Naive B cell (primary cell): ENCODE results near the gene KDM3B. TPM values are rescaled to one million over a fixed set of nuclear protein-coding genes. Genes with fewer than 3 reads are reported as not detected.

ENCODE experiments used
- ATAC-seq, 2 donors: fragments of 150-1000 bp; cut with Tn5 transposase; 2 replicates each; pipeline ENCODE4 v1.10.0; 2021; ENCODE audit warnings: low read depth in 2 of 2, mild to moderate bottlenecking in 2 of 2, moderate library complexity in 2 of 2
- DNase-seq: peaks from one replicate; pipeline ENCODE4 v3.0.0; 2022
- H3K27ac Mint-ChIP-seq, 6 donors: one replicate each; pipeline ENCODE4 v1.8.0; 2020 to 2022; ENCODE audit warnings: mild to moderate bottlenecking in 6 of 6, mixed read lengths in 6 of 6, moderate library complexity in 5 of 6, inconsistent platforms in 2 of 6
- H3K27me3 Mint-ChIP-seq, 3 donors: one replicate each; pipeline ENCODE4 v1.8.0; 2021 to 2022; ENCODE audit warnings: mixed read lengths in 3 of 3, mild to moderate bottlenecking in 1 of 3
- H3K36me3 Mint-ChIP-seq, 2 donors: one replicate each; pipeline ENCODE4 v1.8.0; 2020 to 2022; ENCODE audit warnings: mixed read lengths in 2 of 2, inconsistent platforms in 1 of 2, mild to moderate bottlenecking in 1 of 2
- H3K4me1 Mint-ChIP-seq, 3 donors: one replicate each; pipeline ENCODE4 v1.8.0; 2020 to 2022; ENCODE audit warnings: mixed read lengths in 3 of 3, inconsistent platforms in 1 of 3, mild to moderate bottlenecking in 1 of 3, moderate library complexity in 1 of 3
- H3K4me3 Mint-ChIP-seq, 8 donors: one replicate each; pipeline ENCODE4 v1.8.0; 2020 to 2022; ENCODE audit warnings: mild to moderate bottlenecking in 8 of 8, mixed read lengths in 8 of 8, moderate library complexity in 8 of 8, inconsistent platforms in 2 of 8
- H3K9me3 Mint-ChIP-seq, 7 donors: one replicate each; pipeline ENCODE4 v1.8.0; 2020 to 2022; ENCODE audit warnings: mixed read lengths in 7 of 7, mild to moderate bottlenecking in 5 of 7, inconsistent platforms in 2 of 7, moderate library complexity in 1 of 7
- polyA plus RNA-seq, 6 donors: library from polyadenylated mRNA; unstranded; fragments of 300-500 nt; fragmentation: Illumina TruSeq; gene quantifications; one replicate each; pipeline ENCODE4 v1.2.3, GENCODE V29; 2021; ENCODE audit warnings: low read depth in 6 of 6

The KDM3B gene
- polyA plus RNA-seq, 6 donors from 2014 or later = 3.9 to 29.2 (median 18.3) TPM

GRCh38 chr5:138464008-138464387 is 111.5 kb downstream of the KDM3B start:
- Mint-ChIP-seq H3K4me1 (peaks cover 38 to 47% (median 45%) of the 10 kb centered on the region in 3 donors), H3K36me3 (peaks cover 0 to 12% of the 10 kb centered on the region in 2 donors), H3K9me3 (no peaks in the 10 kb centered on the region), H3K27ac (peak overlapping the region; percentile 91 to 98 (median 97)), H3K4me3 (peak overlapping the region; percentile 86 to 95 (median 91)), H3K27me3 (no peaks in the 10 kb centered on the region)
- peak; percentile 54 to 59 for ATAC-seq
- peak; percentile 94 for DNase-seq

GRCh38 chr5:138464388-138465260 is 112.1 kb downstream of the KDM3B start:
- Mint-ChIP-seq H3K4me1 (peaks cover 33 to 41% (median 40%) of the 10 kb centered on the region in 3 donors), H3K9me3 (no peaks in the 10 kb centered on the region), H3K4me3 (peak overlapping the region; percentile 86 to 95 (median 91)), H3K27ac (peak overlapping the region; percentile 91 to 98 (median 97)), H3K27me3 (no peaks in the 10 kb centered on the region), H3K36me3 (peaks cover 0 to 12% of the 10 kb centered on the region in 2 donors)
- DNase-seq = peak; percentile 98
- ATAC-seq = peak; percentile 64 to 66

- H3K4me1 Mint-ChIP-seq = peaks cover 30 to 33% (median 31%) of the 10 kb centered on the region in 3 donors
- H3K4me3 Mint-ChIP-seq = peak within 1 kb of the TSS; percentile 86 to 95 (median 91)
- H3K36me3 Mint-ChIP-seq = peaks cover 0 to 12% of the 10 kb centered on the region in 2 donors
- peak within 1 kb of the TSS; percentile 91 to 98 (median 97) for H3K27ac Mint-ChIP-seq
- no peaks in the 10 kb centered on the region for H3K27me3 Mint-ChIP-seq
- H3K9me3 Mint-ChIP-seq = no peaks in the 10 kb centered on the region
- peak; percentile 96 for DNase-seq
- ATAC-seq = peak; percentile 55 to 56
These were observed 113.0 kb downstream of the KDM3B start, which contains the start of gene EGR1 for GRCh38 chr5:138465261-138466124. TSS of gene EGR1 (plus strand) at chr5:138465479. CDS start at chr5:138465762, 283 bp downstream.

- peaks cover 21 to 27% (median 25%) of the 10 kb centered on the region in 3 donors for H3K4me1 Mint-ChIP-seq
- DNase-seq = no peak
- peaks cover 0 to 12% of the 10 kb centered on the region in 2 donors for H3K36me3 Mint-ChIP-seq
- ATAC-seq = no peak
- H3K27me3 Mint-ChIP-seq = no peaks in the 10 kb centered on the region
- peak overlapping the region; percentile 86 to 95 (median 91) for H3K4me3 Mint-ChIP-seq
- no peaks in the 10 kb centered on the region for H3K9me3 Mint-ChIP-seq
- peak overlapping the region; percentile 79 to 96 (median 86) for H3K27ac Mint-ChIP-seq
These were observed 113.8 kb downstream of the KDM3B start for GRCh38 chr5:138466125-138466899.

GRCh38 chr5:138466900-138467710 is 114.6 kb downstream of the KDM3B start:
- ATAC-seq (no peak), DNase-seq (no peak)
- Mint-ChIP-seq H3K4me1 (peaks cover 20 to 27% (median 25%) of the 10 kb centered on the region in 3 donors), H3K27ac (peak overlapping the region in 3 of 6 donors; percentile 91 to 96 (median 94)), H3K4me3 (peak overlapping the region; percentile 86 to 95 (median 91)), H3K9me3 (no peaks in the 10 kb centered on the region), H3K36me3 (peaks cover 0 to 12% of the 10 kb centered on the region in 2 donors), H3K27me3 (no peaks in the 10 kb centered on the region)

GRCh38 chr5:138467711-138468132 is 115.2 kb downstream of the KDM3B start:
- peaks cover 20 to 27% (median 25%) of the 10 kb centered on the region in 3 donors for H3K4me1 Mint-ChIP-seq
- H3K4me3 Mint-ChIP-seq = peak overlapping the region; percentile 57 to 93 (median 90)
- peaks cover 0 to 12% of the 10 kb centered on the region in 2 donors for H3K36me3 Mint-ChIP-seq
- no peak for DNase-seq
- no peaks in the 10 kb centered on the region for H3K9me3 Mint-ChIP-seq
- no peak for ATAC-seq
- no peaks in the 10 kb centered on the region for H3K27me3 Mint-ChIP-seq
- peak overlapping the region in 3 of 6 donors; percentile 91 to 96 (median 94) for H3K27ac Mint-ChIP-seq

- H3K9me3 Mint-ChIP-seq = no peaks in the 10 kb centered on the region
- peak overlapping the region; percentile 56 to 93 (median 87) for H3K4me3 Mint-ChIP-seq
- H3K36me3 Mint-ChIP-seq = peaks cover 0 to 12% of the 10 kb centered on the region in 2 donors
- peak overlapping the region in 4 of 6 donors; percentile 59 to 96 (median 76) for H3K27ac Mint-ChIP-seq
- peaks cover 20 to 26% (median 25%) of the 10 kb centered on the region in 3 donors for H3K4me1 Mint-ChIP-seq
- ATAC-seq = no peak
- no peak for DNase-seq
- no peaks in the 10 kb centered on the region for H3K27me3 Mint-ChIP-seq
These were observed 115.9 kb downstream of the KDM3B start for GRCh38 chr5:138468133-138468965.

GRCh38 chr5:138468966-138469539 is 116.6 kb downstream of the KDM3B start:
- ATAC-seq = no peak
- Mint-ChIP-seq H3K4me1 (peaks cover 20 to 25% (median 20%) of the 10 kb centered on the region in 3 donors), H3K4me3 (peak overlapping the region in 6 of 8 donors; percentile 10 to 90 (median 52)), H3K36me3 (peaks cover 0 to 12% of the 10 kb centered on the region in 2 donors), H3K27me3 (peaks cover 0 to 3% (median 0%) of the 10 kb centered on the region in 3 donors), H3K9me3 (no peaks in the 10 kb centered on the region), H3K27ac (peak overlapping the region in 3 of 6 donors; percentile 59 to 75 (median 60))
- DNase-seq = no peak

- no peaks in the 10 kb centered on the region for H3K9me3 Mint-ChIP-seq
- ATAC-seq (no peak), DNase-seq (no peak)
- H3K4me3 Mint-ChIP-seq = peak overlapping the region in 4 of 8 donors; percentile 5 to 90 (median 50)
- H3K36me3 Mint-ChIP-seq = peaks cover 0 to 12% of the 10 kb centered on the region in 2 donors
- peaks cover 20 to 25% (median 20%) of the 10 kb centered on the region in 3 donors for H3K4me1 Mint-ChIP-seq
- peaks cover 0 to 4% (median 0%) of the 10 kb centered on the region in 3 donors for H3K27me3 Mint-ChIP-seq
- peak overlapping the region in 3 of 6 donors; percentile 41 to 90 (median 49) for H3K27ac Mint-ChIP-seq
These were observed 117.2 kb downstream of the KDM3B start for GRCh38 chr5:138469540-138470321.

GRCh38 chr5:138470322-138471051 is 118.0 kb downstream of the KDM3B start:
- peaks cover 20 to 25% (median 20%) of the 10 kb centered on the region in 3 donors for H3K4me1 Mint-ChIP-seq
- H3K27me3 Mint-ChIP-seq = peaks cover 4 to 7% (median 7%) of the 10 kb centered on the region in 3 donors
- H3K4me3 Mint-ChIP-seq = peak overlapping the region in 3 of 8 donors; percentile 5 to 90 (median 65)
- H3K27ac Mint-ChIP-seq = peak overlapping the region in 2 of 6 donors; percentile 12 to 90
- H3K9me3 Mint-ChIP-seq = no peaks in the 10 kb centered on the region
- ATAC-seq = no peak
- peaks cover 0 to 12% of the 10 kb centered on the region in 2 donors for H3K36me3 Mint-ChIP-seq
- DNase-seq = no peak
